Colonic mucosa (tissue), 4 donors: ENCODE measurements around the gene AMER1. TPM values are rescaled to one million over a fixed set of nuclear protein-coding genes. Genes with fewer than 3 reads are reported as not detected.
A peak's percentile ranks its signal among the peaks of the same experiment; 100 is the strongest.
"Not testable (repeated sequence)": the region's sequence is repeated elsewhere in the genome, so short reads cannot be mapped to it uniquely, and the experiment has no call there.

Experiments
- DNase-seq: peaks from one replicate; pipeline ENCODE4 v3.0.0-alpha.2; 2020
- H3K27ac ChIP-seq: fragments of 200-600 bp; one replicate; pipeline ENCODE4 v1.8.0; 2021
- H3K27me3 ChIP-seq: fragments of 200-600 bp; one replicate; pipeline ENCODE4 v1.8.0; 2021
- H3K36me3 ChIP-seq: fragments of 200-600 bp; one replicate; pipeline ENCODE4 v1.8.0; 2021
- H3K4me1 ChIP-seq: fragments of 200-600 bp; one replicate; pipeline ENCODE4 v1.8.0; 2021; ENCODE audit warnings: mild to moderate bottlenecking
- H3K4me3 ChIP-seq: fragments of 200-600 bp; one replicate; pipeline ENCODE4 v1.8.0; 2021
- H3K9ac ChIP-seq, 2 donors: one replicate each; pipeline ENCODE4 v1.7.0; 2013; ENCODE audit warnings: control low read depth in 2 of 2, low read depth in 2 of 2, low read length in 2 of 2
- H3K9me3 ChIP-seq: fragments of 200-600 bp; one replicate; pipeline ENCODE4 v1.8.0; 2021
- intact Hi-C: fragments of 100-400 bp; cut with DNase I; formaldehyde crosslinking; loops from one replicate; pipeline ENCODE4 v1.14.1; 2022
- total RNA-seq, 2 donors: library from RNA; stranded (reverse); fragmentation: NEBNext Ultra II Directional in 1 of 2; extraction: Animal tissue kit (Norgen Biotek cat#: 25700) in 1 of 2; gene quantifications; one replicate each; pipeline ENCODE4 v1.2.1, GENCODE V29; 2021
- TF ChIP-seq, protein P1 (sequence below): fragments of 200-600 bp; IDR thresholded peaks from one replicate; pipeline ENCODE4 v1.8.0; 2022; ENCODE audit warnings: antibody characterized with exemption, mild to moderate bottlenecking
- donor health status: healthy.
- donor health status: DM: no; HTN: no; CAD: no.
- donor health status: DM: no; HTN: no; CAD: no.

Gene AMER1
- total RNA-seq, result 1 to 10 TPM; 2.7 to 3.2 TPM

DNA sequence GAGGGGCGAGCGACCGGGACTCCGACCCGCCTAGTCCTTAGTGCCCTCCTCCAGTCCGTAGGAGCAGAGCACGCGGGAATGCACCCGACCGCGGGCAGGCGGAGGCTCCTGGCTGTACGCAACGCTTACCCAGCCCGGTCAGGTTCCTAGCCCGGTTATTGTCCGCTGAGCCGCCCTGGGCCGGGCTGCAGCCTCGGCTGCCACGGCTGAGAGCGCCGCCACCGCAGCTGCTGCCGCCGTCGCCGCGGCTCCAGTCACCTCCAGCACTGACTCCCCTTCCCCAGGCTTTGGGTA is at the start of gene AMER1:
AMER1 (minus strand) TSS at position 268 of the 294 bp plus-strand sequence. CDS start 12,422 bp downstream, outside the sequence.
- H3K36me3 ChIP-seq, result no peaks in the 10 kb centered on the region
- intact Hi-C loops, result no loop called here
- no peak for DNase-seq

DNA sequence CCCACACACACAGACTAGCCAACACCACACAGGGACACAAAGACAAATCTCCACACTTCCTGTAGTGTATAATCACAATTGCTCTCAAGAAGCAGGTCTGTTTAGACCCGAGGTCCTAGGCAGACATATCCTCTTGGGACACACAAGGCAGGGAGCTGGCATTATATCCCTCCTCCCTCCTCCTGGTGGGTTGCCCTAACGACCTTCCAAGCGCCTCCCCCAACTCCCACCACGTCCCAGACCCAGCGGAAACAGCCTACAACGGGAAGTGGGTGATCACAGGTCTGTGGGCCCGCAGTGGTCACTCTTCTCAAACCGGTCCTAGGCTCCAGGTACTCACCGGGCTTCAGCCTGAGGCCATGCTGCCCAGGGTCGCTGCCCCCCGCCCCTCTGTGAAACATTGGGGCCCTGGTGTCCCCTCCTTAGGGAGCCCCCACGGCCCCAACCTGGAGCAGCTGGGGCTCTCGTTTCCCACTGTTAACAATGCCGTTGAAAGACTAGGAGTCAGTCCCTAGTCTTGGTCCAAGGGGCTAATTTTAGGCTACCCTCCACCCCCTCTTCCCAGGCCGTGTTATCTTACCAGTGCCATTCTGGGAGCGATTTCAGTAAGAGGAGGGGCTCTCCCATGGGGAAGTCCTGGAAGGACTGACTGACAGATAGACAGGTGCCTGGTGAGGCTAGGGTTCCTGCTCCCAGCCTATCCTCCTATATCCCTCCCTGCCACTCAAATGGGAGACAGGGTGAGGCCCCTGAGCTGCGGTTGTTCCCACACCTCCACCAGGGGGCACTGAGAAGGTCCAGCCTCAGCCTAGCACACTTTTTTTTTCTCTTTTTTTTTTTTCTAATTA is 24.8 kb upstream of the AMER1 start, which contains the start of gene ASB12:
ASB12 (minus strand) TSS at position 485 of the 848 bp plus-strand sequence. CDS start 4,957 bp downstream, outside the sequence.
- Histone ChIP-seq H3K9ac (no peak within 1 kb of the TSS), H3K9me3 (no peaks in the 10 kb centered on the region), H3K4me1 (no peaks in the 10 kb centered on the region), H3K36me3 (no peaks in the 10 kb centered on the region), H3K27me3 (no peaks in the 10 kb centered on the region), H3K4me3 (no peak within 1 kb of the TSS), H3K27ac (no peak within 1 kb of the TSS)
- no peak for DNase-seq
- TF ChIP-seq, protein P1, sequence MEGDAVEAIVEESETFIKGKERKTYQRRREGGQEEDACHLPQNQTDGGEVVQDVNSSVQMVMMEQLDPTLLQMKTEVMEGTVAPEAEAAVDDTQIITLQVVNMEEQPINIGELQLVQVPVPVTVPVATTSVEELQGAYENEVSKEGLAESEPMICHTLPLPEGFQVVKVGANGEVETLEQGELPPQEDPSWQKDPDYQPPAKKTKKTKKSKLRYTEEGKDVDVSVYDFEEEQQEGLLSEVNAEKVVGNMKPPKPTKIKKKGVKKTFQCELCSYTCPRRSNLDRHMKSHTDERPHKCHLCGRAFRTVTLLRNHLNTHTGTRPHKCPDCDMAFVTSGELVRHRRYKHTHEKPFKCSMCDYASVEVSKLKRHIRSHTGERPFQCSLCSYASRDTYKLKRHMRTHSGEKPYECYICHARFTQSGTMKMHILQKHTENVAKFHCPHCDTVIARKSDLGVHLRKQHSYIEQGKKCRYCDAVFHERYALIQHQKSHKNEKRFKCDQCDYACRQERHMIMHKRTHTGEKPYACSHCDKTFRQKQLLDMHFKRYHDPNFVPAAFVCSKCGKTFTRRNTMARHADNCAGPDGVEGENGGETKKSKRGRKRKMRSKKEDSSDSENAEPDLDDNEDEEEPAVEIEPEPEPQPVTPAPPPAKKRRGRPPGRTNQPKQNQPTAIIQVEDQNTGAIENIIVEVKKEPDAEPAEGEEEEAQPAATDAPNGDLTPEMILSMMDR, result no peak
- intact Hi-C loops, result no loop called here

More for the DNA sequence above, at the start of gene AMER1:
- TF ChIP-seq, protein P1, result no peak
- Histone ChIP-seq H3K27ac (peak within 1 kb of the TSS; percentile 94), H3K27me3 (no peaks in the 10 kb centered on the region), H3K4me3 (peak within 1 kb of the TSS; percentile 56), H3K9ac (peak within 1 kb of the TSS; percentile 65 to 74), H3K9me3 (no peaks in the 10 kb centered on the region), H3K4me1 (no peaks in the 10 kb centered on the region)

DNA sequence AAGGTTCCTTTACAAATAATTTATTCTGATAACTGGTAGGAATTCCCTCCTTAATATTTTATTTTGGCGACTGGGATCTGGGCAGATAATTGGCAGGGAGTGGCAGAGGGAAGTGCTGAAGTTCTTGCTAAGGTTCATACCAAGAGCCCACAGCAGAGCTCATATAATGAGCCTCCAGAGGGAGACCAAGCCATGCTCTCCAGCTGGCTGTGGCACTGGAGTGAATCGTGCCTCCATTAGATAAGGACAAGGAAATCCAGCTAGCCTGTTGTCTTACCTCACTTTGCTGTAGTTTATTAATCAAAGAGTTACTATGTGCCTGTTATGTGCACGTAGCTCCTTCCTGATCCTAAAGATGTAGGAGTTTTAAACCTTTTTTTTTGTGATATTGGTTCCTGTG is 23.6 kb upstream of the AMER1 start:
- Histone ChIP-seq H3K9ac (no peak overlapping the region), H3K36me3 (no peaks in the 10 kb centered on the region), H3K9me3 (no peaks in the 10 kb centered on the region), H3K4me3 (no peak overlapping the region), H3K4me1 (no peaks in the 10 kb centered on the region), H3K27ac (no peak overlapping the region), H3K27me3 (no peaks in the 10 kb centered on the region)
- TF ChIP-seq, protein P1, result no peak
- intact Hi-C loops, result no loop called here
- no peak for DNase-seq

DNA sequence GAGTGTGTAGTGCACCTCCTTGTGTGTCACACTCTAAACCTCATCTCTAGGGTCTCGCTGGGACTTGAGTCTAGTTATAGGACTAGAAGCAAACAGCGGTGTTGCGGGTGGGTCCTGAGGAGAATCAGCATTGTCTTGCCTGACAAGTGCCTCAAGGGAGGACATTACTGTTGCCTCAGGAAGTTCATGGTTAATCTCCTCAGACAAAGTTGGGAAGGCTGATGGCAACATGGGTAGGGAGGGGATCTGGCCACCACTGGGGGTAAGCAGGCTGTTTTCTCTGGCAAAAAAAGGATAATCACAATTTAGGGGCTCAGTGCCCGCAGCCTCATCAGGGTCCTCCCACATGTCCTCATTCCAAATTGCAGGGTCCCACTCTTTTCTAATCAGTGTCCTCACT is 12.5 kb upstream of the AMER1 start:
- Histone ChIP-seq H3K36me3 (no peaks in the 10 kb centered on the region), H3K9me3 (no peaks in the 10 kb centered on the region), H3K4me3 (no peak overlapping the region), H3K27me3 (no peaks in the 10 kb centered on the region), H3K9ac (no peak overlapping the region), H3K27ac (no peak overlapping the region), H3K4me1 (no peaks in the 10 kb centered on the region)
- intact Hi-C loops, result no loop called here
- DNase-seq, result no peak
- TF ChIP-seq, protein P1, result no peak

DNA sequence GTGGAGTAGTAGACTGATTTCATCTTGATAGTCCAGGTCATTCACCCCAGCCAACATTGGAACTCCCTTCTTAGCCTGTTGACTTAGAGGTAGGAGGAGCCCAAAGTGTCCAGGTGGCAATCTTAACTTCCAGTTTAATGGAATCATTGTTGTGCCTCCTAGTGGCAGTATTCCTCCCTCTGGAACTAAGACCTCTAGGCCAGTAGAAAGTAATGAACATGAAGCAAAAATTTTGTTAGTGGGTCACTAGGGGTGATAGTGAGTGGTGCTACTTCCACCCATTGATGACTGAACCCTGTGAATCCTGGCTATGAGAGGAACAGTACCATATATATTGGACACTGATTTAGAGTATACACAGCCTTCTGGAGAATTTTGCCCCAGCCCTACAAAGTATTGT is 8.5 kb upstream of the AMER1 start:
- H3K4me1 ChIP-seq, result not testable (repeated sequence)

DNA sequence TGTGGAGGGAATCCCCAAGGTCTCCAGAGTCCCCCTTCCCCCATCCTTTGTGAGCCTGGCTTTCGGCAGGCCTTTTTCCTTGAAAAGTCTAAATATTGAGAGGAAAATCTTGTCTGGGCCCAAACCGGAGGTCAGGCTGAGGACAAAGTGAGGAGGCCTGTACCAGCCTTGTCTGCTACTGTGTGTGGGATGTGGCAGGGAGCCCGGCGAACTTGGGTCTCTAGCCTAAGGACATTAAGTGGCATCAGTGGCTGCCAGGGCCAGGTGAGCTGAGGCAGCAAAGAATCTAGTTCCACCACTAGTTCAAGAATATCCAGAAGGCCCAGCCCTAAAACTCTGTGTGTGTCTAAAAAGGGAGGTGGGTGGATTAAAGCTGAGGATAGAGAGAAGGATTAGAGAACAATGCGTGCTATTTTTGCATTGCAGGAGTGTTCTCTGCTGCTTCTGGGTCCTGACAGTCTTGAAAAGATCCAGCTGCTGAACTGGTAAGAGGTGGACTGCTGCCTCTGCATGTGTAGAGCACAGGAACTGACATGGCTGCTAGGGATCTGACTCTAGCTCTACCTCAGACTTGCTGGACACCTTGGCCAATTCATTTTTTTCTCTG is 1.2 kb upstream of the AMER1 start:
- Histone ChIP-seq H3K27me3 (no peaks in the 10 kb centered on the region), H3K27ac (peak overlapping the region; percentile 94), H3K4me1 (no peaks in the 10 kb centered on the region), H3K9me3 (no peaks in the 10 kb centered on the region), H3K4me3 (peak overlapping the region; percentile 56), H3K9ac (peak overlapping the region; percentile 64 to 65), H3K36me3 (no peaks in the 10 kb centered on the region)
- TF ChIP-seq, protein P1, result no peak
- no peak for DNase-seq
- intact Hi-C loops, result no loop called here

More for the DNA sequence above, 8.5 kb upstream of the AMER1 start:
- intact Hi-C loops, H3K9me3 ChIP-seq, DNase-seq, H3K27me3 ChIP-seq, H3K27ac ChIP-seq, H3K36me3 ChIP-seq, H3K4me3 ChIP-seq, H3K9ac ChIP-seq: not testable (repeated sequence)
